GM21360 (cell line): ENCODE data around the gene TUBGCP6.

Source experiments
- ATAC-seq: cut with Tn5 transposase; IDR thresholded peaks from one replicate; pipeline ENCODE4 v1.9.1; 2021; ENCODE audit warnings: mild to moderate bottlenecking, moderate library complexity; ENCODE audit not compliant: unreplicated experiment

Gene TUBGCP6

GRCh38 chr22:50227579-50228215, 17.1 kb downstream of the TUBGCP6 start:
- no peak for ATAC-seq

GRCh38 chr22:50226875-50227165, 18.0 kb downstream of the TUBGCP6 start:
- ATAC-seq = no peak

- no peak for ATAC-seq
Observed at GRCh38 chr22:50226063-50226874, 18.6 kb downstream of the TUBGCP6 start.

GRCh38 chr22:50225200-50225969, 19.4 kb downstream of the TUBGCP6 start:
- ATAC-seq = no peak

GRCh38 chr22:50224071-50224470, 20.8 kb downstream of the TUBGCP6 start:
- ATAC-seq = no peak

- ATAC-seq = no peak
Observed at GRCh38 chr22:50222508-50222907, 22.3 kb downstream of the TUBGCP6 start.

- no peak for ATAC-seq
Observed at GRCh38 chr22:50221410-50222300, 23.2 kb downstream of the TUBGCP6 start.

- no peak for ATAC-seq
Observed at GRCh38 chr22:50220603-50221409, 24.0 kb downstream of the TUBGCP6 start.

- no peak for ATAC-seq
Observed at GRCh38 chr22:50219800-50220602, 24.8 kb downstream of the TUBGCP6 start.

- no peak for ATAC-seq
Observed at GRCh38 chr22:50218996-50219727, 25.7 kb downstream of the TUBGCP6 start.

- no peak for ATAC-seq
Observed at GRCh38 chr22:50218153-50218995, 26.4 kb downstream of the TUBGCP6 start.

GRCh38 chr22:50217543-50218152, 27.2 kb downstream of the TUBGCP6 start:
- no peak for ATAC-seq

- no peak for ATAC-seq
Observed at GRCh38 chr22:50216684-50217520, 27.9 kb downstream of the TUBGCP6 start.

- ATAC-seq = no peak
Observed at GRCh38 chr22:50216055-50216683, 28.7 kb downstream of the TUBGCP6 start.

GRCh38 chr22:50215297-50216054, 29.3 kb downstream of the TUBGCP6 start:
- ATAC-seq = no peak
